Activated T-cell treated with anti-CD3 and anti-CD28 coated beads for 1 hour (primary cell): ENCODE results near the gene LYVE1.

ENCODE experiments used
- DNase-seq: peaks from one replicate; pipeline ENCODE4 v3.0.0-alpha.2; 2020; ENCODE audit warnings: low read depth

Gene LYVE1

GRCh38 chr11:10558288-10558687 is 10.2 kb downstream of the LYVE1 start:
- DNase-seq, result no peak

- DNase-seq, result no peak
Observed at GRCh38 chr11:10556590-10556989, 11.9 kb downstream of the LYVE1 start.

- DNase-seq, result no peak
Observed at GRCh38 chr11:10551845-10552352, 16.6 kb downstream of the LYVE1 start.

GRCh38 chr11:10551290-10551592 is 17.2 kb downstream of the LYVE1 start:
- DNase-seq, result no peak

- DNase-seq, result no peak
Observed at GRCh38 chr11:10550503-10551289, 17.8 kb downstream of the LYVE1 start.

- no peak for DNase-seq
Observed at GRCh38 chr11:10544491-10545465, 23.7 kb downstream of the LYVE1 start.

GRCh38 chr11:10543782-10544181 is 24.7 kb downstream of the LYVE1 start:
- no peak for DNase-seq

GRCh38 chr11:10542776-10543175 is 25.7 kb downstream of the LYVE1 start:
- no peak for DNase-seq

GRCh38 chr11:10541561-10541930 is 26.9 kb downstream of the LYVE1 start:
- DNase-seq, result no peak

GRCh38 chr11:10540915-10541560 is 27.4 kb downstream of the LYVE1 start, which contains the start of gene RNF141:
RNF141 (minus strand) TSS chr11:10541187; CDS start chr11:10534158, 7,029 bp downstream.
- peak; percentile 95 for DNase-seq

GRCh38 chr11:10540546-10540914 is 27.9 kb downstream of the LYVE1 start:
- no peak for DNase-seq

GRCh38 chr11:10539339-10539738 is 29.1 kb downstream of the LYVE1 start:
- DNase-seq, result no peak

- no peak for DNase-seq
Observed at GRCh38 chr11:10538924-10539323, 29.5 kb downstream of the LYVE1 start.

- no peak for DNase-seq
Observed at GRCh38 chr11:10537600-10537999, 30.9 kb downstream of the LYVE1 start.

- DNase-seq, result no peak
Observed at GRCh38 chr11:10534316-10534715, 34.1 kb downstream of the LYVE1 start.

GRCh38 chr11:10533323-10533722 is 35.1 kb downstream of the LYVE1 start:
- DNase-seq, result no peak

GRCh38 chr11:10532526-10532925 is 35.9 kb downstream of the LYVE1 start:
- DNase-seq, result no peak

GRCh38 chr11:10529279-10529678 is 39.2 kb downstream of the LYVE1 start:
- no peak for DNase-seq

- DNase-seq, result no peak
Observed at GRCh38 chr11:10528121-10528520, 40.3 kb downstream of the LYVE1 start.

GRCh38 chr11:10526974-10527918 is 41.2 kb downstream of the LYVE1 start:
- no peak for DNase-seq

- DNase-seq, result no peak
Observed at GRCh38 chr11:10524471-10524870, 44.0 kb downstream of the LYVE1 start.
